Suppressor macrophage (primary cell): Measurements from ENCODE around the gene RAB22A.
"Not testable (repeated sequence)": the region's sequence is repeated elsewhere in the genome, so short reads cannot be mapped to it uniquely, and the experiment has no call there.

Experiments
- DNase-seq, 4 experiments: peaks; one replicate each; pipeline ENCODE4 v3.0.0-alpha.2; 2020 to 2022

RAB22A gene

DNA sequence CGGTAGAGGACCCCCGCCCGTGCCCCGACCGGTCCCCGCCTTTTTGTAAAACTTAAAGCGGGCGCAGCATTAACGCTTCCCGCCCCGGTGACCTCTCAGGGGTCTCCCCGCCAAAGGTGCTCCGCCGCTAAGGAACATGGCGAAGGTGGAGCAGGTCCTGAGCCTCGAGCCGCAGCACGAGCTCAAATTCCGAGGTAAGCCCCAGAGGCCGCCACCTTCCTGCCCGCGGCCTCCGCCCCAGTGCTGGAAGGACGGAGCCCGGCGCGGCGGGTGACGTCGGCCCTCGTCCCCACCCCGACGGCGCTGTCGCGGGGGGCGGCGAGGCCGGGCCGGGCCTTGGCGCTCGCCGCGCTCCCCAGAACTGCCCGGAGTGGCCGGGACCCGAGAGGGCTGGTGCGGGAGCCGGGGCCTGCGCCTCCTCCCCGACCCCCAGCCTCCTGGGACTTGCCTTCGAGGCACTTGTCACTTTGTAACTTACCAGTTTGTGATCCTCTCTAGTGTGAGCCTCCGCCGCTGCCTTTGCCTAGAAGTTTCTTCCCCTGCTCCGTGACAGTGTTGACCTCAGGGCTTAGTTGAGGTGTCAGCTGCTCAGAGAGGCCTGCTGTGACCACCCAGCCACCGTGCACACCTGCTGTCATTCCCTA, 79.9 kb downstream of the RAB22A start:
- DNase-seq = peak; percentile 65 to 87 (median 75)

DNA sequence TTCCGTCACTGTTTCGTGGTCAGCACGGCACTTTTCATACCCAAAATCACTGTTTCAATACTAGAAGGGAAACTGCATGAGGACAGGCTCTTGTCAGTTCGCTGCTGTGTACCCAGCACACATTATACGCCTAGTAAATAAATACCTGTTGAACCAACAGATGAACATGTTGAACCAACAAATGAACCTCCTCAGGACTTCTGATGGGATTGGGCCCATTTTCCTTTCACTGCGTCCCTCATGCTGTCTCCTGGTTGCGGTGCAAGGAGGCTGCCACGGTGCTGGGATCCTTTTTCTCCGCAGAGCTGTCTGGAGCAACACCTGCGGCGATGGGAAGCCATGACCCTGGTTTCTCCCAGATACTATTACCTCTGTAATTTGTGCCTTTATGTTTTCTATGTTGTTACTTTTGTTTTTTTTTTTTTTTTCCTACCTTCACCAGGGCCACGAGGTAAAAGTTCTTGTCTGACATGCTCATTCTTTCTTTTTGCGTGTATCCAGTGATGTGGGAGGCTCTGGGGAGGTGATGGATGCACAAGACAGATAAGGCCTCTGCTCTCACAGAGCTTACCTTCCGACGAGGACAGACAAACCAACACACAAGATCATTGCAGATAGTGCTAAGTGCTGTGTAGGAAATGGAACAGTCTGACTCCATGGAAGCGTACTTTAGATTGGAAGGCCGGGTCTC, 80.6 kb downstream of the RAB22A start:
- DNase-seq = no peak

DNA sequence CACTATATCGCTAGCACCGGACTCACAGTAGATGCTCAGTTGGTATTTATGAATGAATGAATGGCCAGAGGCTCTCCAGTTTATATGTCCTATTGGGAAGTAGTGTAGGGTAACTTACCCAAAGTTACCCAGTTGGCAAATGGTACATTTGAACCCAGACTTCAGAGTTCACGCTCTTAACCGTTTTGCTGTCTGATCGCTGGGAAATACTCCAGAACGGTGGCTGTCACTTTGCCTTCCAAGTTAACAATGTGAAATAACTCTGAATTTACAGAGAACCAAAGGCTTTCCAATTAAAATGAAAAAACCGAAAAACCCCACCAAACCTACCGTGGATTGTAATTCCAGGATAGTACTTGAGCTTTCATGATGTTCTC, 81.1 kb downstream of the RAB22A start:
- DNase-seq = no peak

GRCh38 chr20:58392286-58392685, 82.8 kb downstream of the RAB22A start:
- DNase-seq = no peak

GRCh38 chr20:58393299-58393698, 83.8 kb downstream of the RAB22A start:
- DNase-seq = no peak

- DNase-seq = no peak
Observed at GRCh38 chr20:58394801-58395200, 85.3 kb downstream of the RAB22A start.

GRCh38 chr20:58395604-58396003, 86.1 kb downstream of the RAB22A start:
- no peak for DNase-seq

DNA sequence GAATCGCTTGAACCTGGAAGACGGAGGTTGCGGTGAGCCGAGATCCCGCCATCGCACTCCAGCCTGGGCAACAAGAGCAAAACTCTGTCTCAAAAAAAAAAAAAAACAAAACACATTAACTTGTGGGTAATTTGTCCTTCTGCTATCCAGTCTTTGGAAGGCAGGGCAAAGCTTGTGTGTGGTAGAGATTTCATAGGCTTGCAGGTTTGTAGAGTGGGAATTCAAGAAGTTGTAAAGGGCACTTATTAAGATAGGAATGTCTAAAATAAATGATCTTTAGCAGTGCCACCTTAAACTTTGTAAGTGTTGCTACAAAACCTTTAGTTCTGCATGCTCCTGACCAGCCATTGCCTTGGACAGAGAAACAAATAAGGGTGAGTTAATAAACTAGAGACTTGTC, 87.9 kb downstream of the RAB22A start:
- DNase-seq = no peak

DNA sequence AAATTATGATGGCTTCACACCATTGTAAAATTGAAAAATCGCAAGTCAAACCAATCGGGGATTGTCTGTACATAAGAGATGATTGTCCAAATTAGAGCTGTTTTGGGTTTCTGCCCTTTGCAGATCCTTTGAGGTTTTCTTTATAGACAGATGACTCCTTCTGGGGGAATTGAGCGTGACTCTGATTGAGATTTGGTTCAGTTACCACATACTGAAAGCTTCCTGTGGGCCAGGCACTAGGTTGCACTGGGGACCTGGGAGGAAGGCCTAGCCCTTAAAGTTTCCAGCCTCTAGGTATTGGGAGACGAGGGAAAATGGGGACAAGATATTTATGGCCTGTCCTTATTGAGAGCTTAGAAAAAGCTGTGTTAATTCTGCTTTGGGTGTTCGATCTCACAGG, 88.7 kb downstream of the RAB22A start:
- DNase-seq = no peak

GRCh38 chr20:58399926-58400325, 90.4 kb downstream of the RAB22A start:
- no peak for DNase-seq

- no peak for DNase-seq
Observed at GRCh38 chr20:58401162-58401561, 91.6 kb downstream of the RAB22A start.

DNA sequence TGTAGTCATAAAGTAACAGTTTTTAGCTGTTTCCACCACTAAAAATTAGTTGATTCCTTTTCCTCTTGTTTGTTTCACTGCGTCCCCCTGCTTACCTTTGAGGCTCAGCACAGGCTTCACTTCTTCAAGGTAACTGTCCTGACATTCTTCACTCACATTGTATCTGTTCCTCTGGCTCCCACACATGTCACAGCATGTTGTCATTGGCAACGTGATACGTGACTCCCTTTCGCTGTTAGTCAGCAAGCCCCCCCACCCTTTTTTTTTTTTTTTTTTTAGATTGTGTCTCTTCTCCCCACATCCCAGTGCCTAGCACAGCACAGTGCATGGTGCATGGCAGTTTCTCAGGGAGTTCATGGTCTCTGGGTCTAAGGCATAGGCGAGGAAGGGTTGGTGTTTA, 92.8 kb downstream of the RAB22A start:
- no peak for DNase-seq

DNA sequence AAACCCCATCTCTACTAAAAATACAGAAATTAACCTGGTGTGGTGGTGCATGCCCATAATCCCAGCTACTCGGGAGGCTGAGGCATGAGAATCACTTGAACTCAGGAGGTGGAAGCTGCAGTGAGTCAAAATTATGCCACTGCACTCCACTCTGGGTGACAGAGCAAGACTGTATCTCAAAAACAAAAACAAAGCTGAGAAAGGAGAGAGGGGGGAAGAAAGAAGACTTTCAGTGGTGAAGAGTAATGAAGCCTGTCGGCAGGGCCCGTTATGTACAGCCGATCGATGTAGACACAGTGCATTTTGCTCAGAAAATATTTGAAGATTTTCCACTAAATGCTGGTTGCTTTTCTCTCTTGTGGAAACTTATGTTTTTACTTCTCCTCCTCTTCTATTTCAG, 93.3 kb downstream of the RAB22A start:
- no peak for DNase-seq

DNA sequence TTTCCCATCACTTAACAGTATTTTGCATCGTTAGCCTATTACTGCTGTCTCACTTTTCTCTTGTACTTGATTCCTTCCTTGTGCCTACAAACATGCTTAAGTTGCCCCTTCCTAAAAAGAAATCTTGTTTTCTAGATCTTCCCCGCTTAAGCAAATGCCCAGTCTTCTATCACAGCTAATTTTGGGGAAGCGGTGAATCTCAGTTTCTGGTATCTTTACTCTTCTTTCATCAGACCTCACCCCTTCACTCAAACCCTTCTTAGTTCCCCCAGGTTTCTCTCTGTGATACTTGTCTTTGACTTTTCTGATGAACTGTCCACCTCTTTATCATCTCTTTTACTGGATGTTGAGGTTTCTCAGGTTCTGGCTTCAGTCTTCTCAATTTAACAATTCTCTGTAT, 93.8 kb downstream of the RAB22A start:
- no peak for DNase-seq

GRCh38 chr20:58405504-58406291, 96.2 kb downstream of the RAB22A start:
- DNase-seq = no peak

- no peak for DNase-seq
Observed at GRCh38 chr20:58406422-58407001, 97.0 kb downstream of the RAB22A start.

DNA sequence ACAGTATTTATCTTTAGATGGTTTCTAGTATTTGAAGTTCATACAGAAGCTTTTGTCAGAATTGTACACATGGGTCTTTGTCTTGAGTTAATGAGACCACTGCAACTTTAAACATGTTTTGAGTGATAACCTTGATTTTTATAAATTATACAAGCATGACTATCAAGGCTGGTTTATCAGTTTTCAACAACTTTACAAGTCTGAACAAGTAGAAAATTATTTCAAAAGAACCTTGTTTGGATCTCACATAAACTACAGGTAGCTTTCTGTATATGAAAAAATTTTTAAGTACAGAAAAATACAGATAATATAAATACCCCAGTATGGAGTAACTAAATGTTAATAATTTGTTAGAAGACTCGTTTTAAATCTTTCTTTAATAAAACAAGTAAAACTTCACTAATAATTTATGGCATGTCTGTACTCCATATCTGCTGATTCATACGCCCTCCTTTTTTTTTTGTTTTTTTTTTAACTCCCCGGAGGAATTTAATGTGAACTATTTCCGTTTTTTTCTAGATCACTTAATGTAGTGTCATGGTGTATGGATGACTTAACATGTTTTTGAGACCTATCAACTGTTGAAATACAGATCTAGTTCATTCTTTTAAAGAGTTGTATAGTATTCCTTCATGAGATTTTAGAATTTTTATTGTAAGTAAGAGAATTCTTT, 97.8 kb downstream of the RAB22A start:
- DNase-seq = peak in 2 of 4 experiments; percentile 63 to 71

- DNase-seq = peak in 2 of 4 experiments; percentile 19 to 22
Observed at GRCh38 chr20:58407966-58408557, 98.5 kb downstream of the RAB22A start.

DNA sequence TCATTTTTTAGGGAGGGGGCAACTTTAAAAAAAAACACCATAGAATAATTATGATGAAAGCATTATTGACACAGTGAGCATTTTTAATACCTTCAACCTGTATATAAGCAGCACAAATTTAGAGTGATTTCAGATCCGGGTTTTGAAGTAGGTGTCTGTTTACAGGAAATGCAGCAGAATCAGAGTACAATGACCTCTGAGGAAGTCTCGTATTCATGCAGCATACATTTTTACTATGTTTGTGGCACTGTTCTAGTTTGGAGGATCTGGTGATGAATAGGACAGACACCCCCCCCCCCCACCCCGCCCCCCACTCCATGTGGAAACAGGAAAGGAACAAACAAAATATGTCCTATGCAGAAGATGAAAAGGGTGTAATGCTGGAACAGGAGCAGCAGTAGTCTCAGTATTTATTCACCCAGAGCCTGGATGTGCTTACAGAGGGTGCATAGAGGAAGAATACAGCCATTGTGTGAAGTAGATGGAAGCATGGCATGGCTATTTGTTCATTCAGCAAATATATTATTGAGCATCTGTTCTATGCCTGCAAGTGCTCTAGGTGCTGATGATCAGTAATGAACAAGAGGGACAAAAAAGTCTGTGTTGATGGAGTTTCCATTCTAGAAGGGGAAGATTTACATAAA, 99.2 kb downstream of the RAB22A start:
- DNase-seq = peak in 2 of 4 experiments; percentile 21

- not testable (repeated sequence) for DNase-seq
Observed at GRCh38 chr20:58414216-58414615, 104.7 kb downstream of the RAB22A start.

- not testable (repeated sequence) for DNase-seq
Observed at GRCh38 chr20:58414786-58415185, 105.3 kb downstream of the RAB22A start.

DNA sequence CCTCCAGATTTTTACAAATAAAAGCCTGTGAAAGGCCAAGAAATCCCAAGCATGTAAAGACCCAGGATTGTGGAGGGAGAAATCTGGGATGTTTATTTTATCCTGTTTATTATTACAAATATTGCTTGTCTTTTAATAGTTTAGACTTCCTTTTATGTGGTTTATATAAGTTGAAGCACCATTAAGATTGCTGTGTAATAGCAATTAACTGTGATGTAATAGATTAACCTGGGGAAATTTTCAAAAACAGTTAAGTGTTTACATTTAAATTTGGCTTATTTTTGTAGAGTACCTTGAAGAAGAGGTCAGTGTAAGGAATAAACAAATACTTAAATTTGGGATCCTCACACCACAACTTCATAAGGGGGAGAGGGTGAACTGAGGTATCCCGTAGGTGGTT, 106.5 kb downstream of the RAB22A start:
- DNase-seq = no peak
